ENCODE results near the gene MT1X.

Gene MT1X

DNA sequence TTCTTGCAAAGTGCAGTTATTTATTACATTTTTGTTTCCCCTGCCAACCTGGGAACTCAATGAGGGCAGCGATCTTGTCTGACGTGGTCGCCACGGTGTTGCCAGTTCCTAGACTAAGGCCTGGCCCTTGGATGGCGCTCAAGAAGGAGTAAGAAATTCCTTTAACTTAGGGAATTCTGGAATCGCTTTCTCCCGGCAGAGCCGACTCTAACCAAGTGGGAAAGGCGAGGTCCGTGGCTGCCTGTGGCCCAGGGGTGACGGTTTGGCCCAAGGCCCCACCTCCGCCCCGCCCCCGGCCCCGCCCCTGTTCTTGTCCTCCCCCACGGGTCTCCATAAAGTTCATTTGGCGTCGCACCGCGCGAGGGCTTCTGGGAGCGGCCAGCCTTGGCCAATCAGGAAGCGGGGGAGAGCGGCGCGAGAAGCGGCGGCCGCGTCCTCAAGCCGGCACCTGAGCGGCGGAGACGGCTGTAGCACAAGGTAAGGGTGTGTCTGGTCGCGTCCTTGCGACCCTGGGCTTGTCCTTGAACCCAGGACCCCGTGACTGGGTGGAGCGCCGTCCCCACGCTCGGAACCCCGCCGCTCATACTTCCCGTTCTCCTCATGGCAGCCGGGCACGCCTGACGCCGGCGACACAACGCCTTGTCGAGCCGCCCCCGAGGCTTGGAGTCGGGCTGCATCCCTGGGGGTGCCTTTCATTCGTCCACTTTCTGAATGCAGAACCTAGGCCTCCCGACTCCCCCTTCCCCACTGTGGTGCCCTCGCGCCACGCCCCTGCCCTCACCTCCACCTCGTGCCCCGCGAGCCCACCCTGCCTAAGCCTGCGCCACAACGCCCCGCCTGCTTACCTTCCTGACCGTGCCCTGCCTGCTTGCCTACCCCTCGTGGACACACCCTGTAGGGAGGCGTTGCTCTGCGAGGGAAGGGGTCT lies 47.7 kb downstream of the MT1X start, which contains the start of gene NUP93:
Gene NUP93 (plus strand): TSS at position 395 of the 928 bp plus-strand sequence. CDS start 18,119 bp downstream, outside the sequence.
- H4K12ac ChIP-seq (ENCODE audit: low read depth, low read length), result peak within 1 kb of the TSS; percentile 77
- H3K36me3 ChIP-seq (ENCODE audit: control insufficient read depth in 1 of 2, insufficient read depth in 2 of 2, low read length in 2 of 2), result no peaks in the 10 kb centered on the region
- H3K18ac ChIP-seq (ENCODE audit: low read length), result peak within 1 kb of the TSS; percentile 88
- peak within 1 kb of the TSS; percentile 50 for H2BK5ac ChIP-seq (ENCODE audit: low read depth, low read length, poor library complexity)
- no peaks in the 10 kb centered on the region for H3K27me3 ChIP-seq (ENCODE audit: insufficient read depth, low read length)
- peak; percentile 86 to 95 for DNase-seq
- H3K9me3 ChIP-seq (ENCODE audit: insufficient read depth, low read depth, low read length), result no peaks in the 10 kb centered on the region
- peak within 1 kb of the TSS; percentile 84 for H3K4me2 ChIP-seq (ENCODE audit: low read length)
- H4K91ac ChIP-seq (ENCODE audit: low read depth, low read length), result peak within 1 kb of the TSS; percentile 82
- H3K4me1 ChIP-seq (ENCODE audit: control insufficient read depth in 1 of 2, insufficient read depth in 2 of 2, low read length in 2 of 2), result peaks cover 4 to 14% of the 10 kb centered on the region in 2 experiments
- H3K79me1 ChIP-seq (ENCODE audit: low read length), result peaks cover 8% of the 10 kb centered on the region
- peak within 1 kb of the TSS; percentile 97 for H2AFZ ChIP-seq (ENCODE audit: insufficient read depth, low read length, poor library complexity)
- H3K9ac ChIP-seq (ENCODE audit: low read length), result peak within 1 kb of the TSS; percentile 80
- peak within 1 kb of the TSS; percentile 37 for H3K4ac ChIP-seq (ENCODE audit: low read depth, low read length)
- H3K79me2 ChIP-seq (ENCODE audit: control insufficient read depth, insufficient read depth, low read length, poor library complexity), result peaks cover 6% of the 10 kb centered on the region
- H3K27ac ChIP-seq (ENCODE audit: low read depth, low read length), result peak within 1 kb of the TSS; percentile 54
- H3K23ac ChIP-seq (ENCODE audit: low read length), result no peak within 1 kb of the TSS
- H4K8ac ChIP-seq (ENCODE audit: low read depth, low read length), result peak within 1 kb of the TSS; percentile 87
- H2BK12ac ChIP-seq (ENCODE audit: low read length), result no peak within 1 kb of the TSS
- H3K4me3 ChIP-seq (ENCODE audit: low read depth, low read length), result peak within 1 kb of the TSS; percentile 86
- peak within 1 kb of the TSS; percentile 65 for H2BK120ac ChIP-seq (ENCODE audit: insufficient read depth, low read length, poor library complexity)
- peak within 1 kb of the TSS; percentile 73 for H3K14ac ChIP-seq (ENCODE audit: low read length)
- WGBS (ENCODE audit: extremely low coverage, insufficient coverage, insufficient read length), result no CpG with 5 or more reads among the region's 70 CpGs
- peak within 1 kb of the TSS; percentile 25 for H2AK5ac ChIP-seq (ENCODE audit: low read length)

DNA sequence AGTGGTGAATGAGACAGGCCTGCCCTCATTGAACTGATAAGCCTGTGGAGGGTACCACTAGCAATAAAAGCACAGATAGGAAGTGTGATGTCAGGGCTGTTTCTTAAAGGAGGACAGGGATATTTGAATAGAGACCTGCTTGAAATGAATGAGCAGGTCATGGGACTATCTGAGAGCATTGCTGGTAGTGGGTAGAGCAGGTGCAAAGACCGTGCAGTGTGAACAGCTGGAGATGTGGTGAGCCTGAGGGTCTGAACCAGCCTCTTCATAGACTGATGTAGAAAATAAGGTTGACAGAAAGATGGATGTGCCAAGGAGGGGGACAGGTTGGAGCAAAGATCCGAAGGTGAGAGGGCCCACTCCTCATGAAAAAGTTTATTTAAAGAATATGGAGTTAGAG lies 50.1 kb downstream of the MT1X start:
- no peak overlapping the region for H4K12ac ChIP-seq (ENCODE audit: low read depth, low read length)
- H3K18ac ChIP-seq (ENCODE audit: low read length), result no peak overlapping the region
- no peaks in the 10 kb centered on the region for H3K27me3 ChIP-seq (ENCODE audit: insufficient read depth, low read length)
- H3K27ac ChIP-seq (ENCODE audit: low read depth, low read length), result no peak overlapping the region
- no peak for DNase-seq
- no peak overlapping the region for H2AK5ac ChIP-seq (ENCODE audit: low read length)
- no peak overlapping the region for H3K23ac ChIP-seq (ENCODE audit: low read length)
- peaks cover 8% of the 10 kb centered on the region for H3K79me1 ChIP-seq (ENCODE audit: low read length)
- no peak overlapping the region for H2BK12ac ChIP-seq (ENCODE audit: low read length)
- H2AFZ ChIP-seq (ENCODE audit: insufficient read depth, low read length, poor library complexity), result no peak overlapping the region
- H2BK120ac ChIP-seq (ENCODE audit: insufficient read depth, low read length, poor library complexity), result no peak overlapping the region
- no peak overlapping the region for H3K4me2 ChIP-seq (ENCODE audit: low read length)
- no peak overlapping the region for H4K91ac ChIP-seq (ENCODE audit: low read depth, low read length)
- peak overlapping the region; percentile 81 for H3K4ac ChIP-seq (ENCODE audit: low read depth, low read length)
- peaks cover 4 to 14% of the 10 kb centered on the region in 2 experiments for H3K4me1 ChIP-seq (ENCODE audit: control insufficient read depth in 1 of 2, insufficient read depth in 2 of 2, low read length in 2 of 2)
- no peaks in the 10 kb centered on the region for H3K9me3 ChIP-seq (ENCODE audit: insufficient read depth, low read depth, low read length)
- no peak overlapping the region for H3K4me3 ChIP-seq (ENCODE audit: low read depth, low read length)
- H3K36me3 ChIP-seq (ENCODE audit: control insufficient read depth in 1 of 2, insufficient read depth in 2 of 2, low read length in 2 of 2), result no peaks in the 10 kb centered on the region
- H2BK5ac ChIP-seq (ENCODE audit: low read depth, low read length, poor library complexity), result no peak overlapping the region
- H4K8ac ChIP-seq (ENCODE audit: low read depth, low read length), result no peak overlapping the region
- no CpG with 5 or more reads among the region's 2 CpGs for WGBS (ENCODE audit: extremely low coverage, insufficient coverage, insufficient read length)
- no peak overlapping the region for H3K14ac ChIP-seq (ENCODE audit: low read length)
- peaks cover 6% of the 10 kb centered on the region for H3K79me2 ChIP-seq (ENCODE audit: control insufficient read depth, insufficient read depth, low read length, poor library complexity)
- no peak overlapping the region for H3K9ac ChIP-seq (ENCODE audit: low read length)

DNA sequence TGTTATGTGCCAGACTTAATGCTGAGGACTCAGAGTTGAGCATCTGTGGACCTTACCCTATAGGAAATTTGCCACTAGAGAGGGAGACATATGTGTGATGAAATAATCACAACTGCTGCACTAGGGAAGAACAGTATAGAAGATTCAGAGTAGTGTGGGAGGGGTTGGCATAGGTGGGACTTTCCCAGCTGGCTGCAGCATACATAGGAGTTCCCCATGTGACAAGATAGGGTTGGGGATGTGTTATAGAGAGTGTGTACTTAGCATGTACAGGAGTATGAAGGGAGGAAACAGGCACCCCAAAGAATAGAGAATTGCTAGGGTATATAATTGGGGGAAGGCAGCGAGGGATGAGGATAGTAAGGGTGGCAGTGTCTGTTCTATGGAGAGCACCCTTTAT lies 50.6 kb downstream of the MT1X start:
- DNase-seq, result no peak
- no peak overlapping the region for H2BK120ac ChIP-seq (ENCODE audit: insufficient read depth, low read length, poor library complexity)
- H3K9ac ChIP-seq (ENCODE audit: low read length), result no peak overlapping the region
- peak overlapping the region; percentile 52 for H3K4ac ChIP-seq (ENCODE audit: low read depth, low read length)
- H3K4me2 ChIP-seq (ENCODE audit: low read length), result no peak overlapping the region
- H4K91ac ChIP-seq (ENCODE audit: low read depth, low read length), result no peak overlapping the region
- peaks cover 4 to 14% of the 10 kb centered on the region in 2 experiments for H3K4me1 ChIP-seq (ENCODE audit: control insufficient read depth in 1 of 2, insufficient read depth in 2 of 2, low read length in 2 of 2)
- H2AFZ ChIP-seq (ENCODE audit: insufficient read depth, low read length, poor library complexity), result no peak overlapping the region
- H4K12ac ChIP-seq (ENCODE audit: low read depth, low read length), result no peak overlapping the region
- peaks cover 8% of the 10 kb centered on the region for H3K79me1 ChIP-seq (ENCODE audit: low read length)
- no peaks in the 10 kb centered on the region for H3K9me3 ChIP-seq (ENCODE audit: insufficient read depth, low read depth, low read length)
- H3K79me2 ChIP-seq (ENCODE audit: control insufficient read depth, insufficient read depth, low read length, poor library complexity), result peaks cover 6% of the 10 kb centered on the region
- no peaks in the 10 kb centered on the region for H3K27me3 ChIP-seq (ENCODE audit: insufficient read depth, low read length)
- no CpG with 5 or more reads among the region's 1 CpG for WGBS (ENCODE audit: extremely low coverage, insufficient coverage, insufficient read length)
- H3K4me3 ChIP-seq (ENCODE audit: low read depth, low read length), result no peak overlapping the region
- H3K36me3 ChIP-seq (ENCODE audit: control insufficient read depth in 1 of 2, insufficient read depth in 2 of 2, low read length in 2 of 2), result no peaks in the 10 kb centered on the region
- no peak overlapping the region for H2BK5ac ChIP-seq (ENCODE audit: low read depth, low read length, poor library complexity)
- H3K14ac ChIP-seq (ENCODE audit: low read length), result no peak overlapping the region
- no peak overlapping the region for H4K8ac ChIP-seq (ENCODE audit: low read depth, low read length)
- H2BK12ac ChIP-seq (ENCODE audit: low read length), result no peak overlapping the region
- H2AK5ac ChIP-seq (ENCODE audit: low read length), result no peak overlapping the region
- H3K18ac ChIP-seq (ENCODE audit: low read length), result no peak overlapping the region
- H3K27ac ChIP-seq (ENCODE audit: low read depth, low read length), result no peak overlapping the region
- H3K23ac ChIP-seq (ENCODE audit: low read length), result no peak overlapping the region

Data from trophoblast cell (in vitro differentiated cells and primary cell).